ENCODE data around the gene CACNA2D4.

DNA sequence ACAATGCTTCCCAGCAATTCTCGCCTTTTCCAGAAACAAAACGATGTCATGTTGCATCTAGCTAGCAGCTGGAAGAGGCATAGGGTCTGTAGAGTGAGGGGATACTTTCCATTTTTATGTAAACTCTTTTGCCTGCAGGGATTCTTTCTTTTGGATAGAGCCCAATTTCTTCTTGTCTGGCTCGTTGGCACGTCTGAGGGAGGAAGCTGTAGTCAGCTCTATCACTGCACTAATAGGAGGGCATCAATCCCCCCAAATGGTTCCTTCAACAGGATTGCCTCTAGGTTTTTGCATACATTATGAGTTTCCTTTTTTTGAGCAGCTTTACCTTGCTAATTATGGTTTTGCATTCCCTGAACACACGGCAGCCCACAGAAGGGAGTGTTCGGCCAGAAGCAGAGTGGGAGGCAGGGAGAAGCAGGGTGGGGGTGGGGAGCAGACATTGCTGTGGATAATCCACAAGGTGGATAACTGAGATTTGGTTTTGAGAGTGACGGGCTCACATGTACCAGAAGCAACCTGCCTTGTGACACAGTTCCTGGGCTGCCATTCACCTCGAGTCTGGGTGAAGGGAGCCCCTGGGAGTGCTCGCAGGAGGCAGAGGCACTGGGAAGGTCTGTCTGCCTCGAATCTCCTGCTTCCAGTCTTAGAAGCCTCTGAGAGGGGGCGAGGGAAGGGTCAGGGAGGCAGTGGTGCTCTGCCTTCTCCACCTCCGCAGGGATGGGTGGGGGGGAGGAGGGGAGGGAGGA, 73.6 kb downstream of the CACNA2D4 start:
- no peak for TF ChIP-seq POLR2AphosphoS5 (IDR thresholded peaks at IDR 0.05; ENCODE audit: low read depth, low read length)
- TF ChIP-seq POLR2A (IDR thresholded peaks at IDR 0.05; ENCODE audit: low read depth, low read length): no peak
- no peak for TF ChIP-seq PAX5 (IDR thresholded peaks at IDR 0.05; ENCODE audit: insufficient read depth, low read length, severe bottlenecking)
- TF ChIP-seq SPI1 (IDR thresholded peaks at IDR 0.05; ENCODE audit: low read depth, low read length): no peak
- no peak for TF ChIP-seq TAF1 (IDR thresholded peaks at IDR 0.05; ENCODE audit: low read depth, low read length)

All from GM12891 (cell line).